ENCODE data around the gene MFAP4. TPM values are rescaled to one million over a fixed set of nuclear protein-coding genes. Genes with fewer than 3 reads are reported as not detected.
A peak's percentile ranks its signal among the peaks of the same experiment; 100 is the strongest.

The MFAP4 gene
- total and polyA plus RNA-seq, 9 of the 15 experiments (the other 6 are each of a cell fraction or from before 2014, with no cell fraction given) = 0.07 to 0.24 TPM; not detected in 7

GRCh38 chr17:19377602-19378415, 9.2 kb downstream of the MFAP4 start (continued):
- TF ChIP-seq PCBP2 (IDR thresholded peaks at IDR 0.05; ENCODE audit: low read depth, low read length, poor library complexity, severe bottlenecking) = no peak
- TF ChIP-seq BRF1 (IDR thresholded peaks at IDR 0.05; ENCODE audit: borderline replicate concordance, extremely low read depth, insufficient read length) = no peak
- no peak for TF ChIP-seq ZNF830 (CRISPR knock-in tag; IDR thresholded peaks at IDR 0.05)
- TF ChIP-seq ZNF695 (CRISPR knock-in tag; IDR thresholded peaks at IDR 0.05) = no peak
- TF ChIP-seq CHCHD3 (CRISPR knock-in tag; IDR thresholded peaks at IDR 0.05) = no peak
- TF ChIP-seq ZNF239 (CRISPR knock-in tag; IDR thresholded peaks at IDR 0.05) = no peak
- no peak for TF ChIP-seq HLTF (IDR thresholded peaks at IDR 0.05)
- no peak for TF ChIP-seq GABPB2 (CRISPR knock-in tag; conservative IDR thresholded peaks at IDR 0.05)
- TF ChIP-seq SIRT6 (IDR thresholded peaks at IDR 0.05; ENCODE audit: low read depth, low read length) = no peak
- no peak for TF ChIP-seq ZC3H4 (CRISPR knock-in tag; IDR thresholded peaks at IDR 0.05; ENCODE audit: borderline replicate concordance)
- TF ChIP-seq JUN (IDR thresholded peaks at IDR 0.05; ENCODE audit: borderline replicate concordance, low read depth, low read length) = no peak; the same call in 1 of the 2 replicates
- no peak for TF ChIP-seq JUN (CRISPR knock-in tag; IDR thresholded peaks at IDR 0.05; ENCODE audit: borderline replicate concordance)
- TF ChIP-seq TOE1 (IDR thresholded peaks at IDR 0.05; ENCODE audit: borderline replicate concordance) = no peak; the same call in 1 of the 2 replicates
- no peak for TF ChIP-seq TOE1 (CRISPR knock-in tag; IDR thresholded peaks at IDR 0.05; ENCODE audit: borderline replicate concordance, low read depth)
- TF ChIP-seq ZNF224 (CRISPR knock-in tag; IDR thresholded peaks at IDR 0.05) = no peak
- TF ChIP-seq TAF7 (tag; IDR thresholded peaks at IDR 0.05) = peak; percentile 47; the same call in 1 of the 2 replicates
- TF ChIP-seq ZNF184 (CRISPR knock-in tag; IDR thresholded peaks at IDR 0.05) = no peak
- no peak for TF ChIP-seq MED1 (CRISPR knock-in tag; IDR thresholded peaks at IDR 0.05; ENCODE audit: borderline replicate concordance)
- TF ChIP-seq NR1H2 (CRISPR knock-in tag; IDR thresholded peaks at IDR 0.05) = no peak
- TF ChIP-seq ZEB2 (IDR thresholded peaks at IDR 0.05) = no peak
- TF ChIP-seq ZNF655 (CRISPR knock-in tag; IDR thresholded peaks at IDR 0.05) = no peak
- TF ChIP-seq ZNF232 (CRISPR knock-in tag; IDR thresholded peaks at IDR 0.05) = no peak
- no peak for TF ChIP-seq NCOR1 (IDR thresholded peaks at IDR 0.05)
- TF ChIP-seq ZBED1 (IDR thresholded peaks at IDR 0.05) = no peak
- TF ChIP-seq UBTF (IDR thresholded peaks at IDR 0.05; ENCODE audit: borderline replicate concordance in 1 of 2, low read depth in 2 of 2, low read length in 2 of 2) = peak in 1 of 2 experiments; percentile 42; a peak in 1 of 4 replicates
- no peak for TF ChIP-seq BRD4 (IDR thresholded peaks at IDR 0.05)
- no peak for TF ChIP-seq ZNF507 (tag; conservative IDR thresholded peaks at IDR 0.05)
- no peak for TF ChIP-seq ZNF140 (CRISPR knock-in tag; IDR thresholded peaks at IDR 0.05)
- no peak for TF ChIP-seq MCM7 (IDR thresholded peaks at IDR 0.05)
- no peak for TF ChIP-seq KHSRP (IDR thresholded peaks at IDR 0.05)
